ENCODE data around the gene MYL10.
A peak's percentile ranks its signal among the peaks of the same experiment; 100 is the strongest.

MYL10 gene

DNA sequence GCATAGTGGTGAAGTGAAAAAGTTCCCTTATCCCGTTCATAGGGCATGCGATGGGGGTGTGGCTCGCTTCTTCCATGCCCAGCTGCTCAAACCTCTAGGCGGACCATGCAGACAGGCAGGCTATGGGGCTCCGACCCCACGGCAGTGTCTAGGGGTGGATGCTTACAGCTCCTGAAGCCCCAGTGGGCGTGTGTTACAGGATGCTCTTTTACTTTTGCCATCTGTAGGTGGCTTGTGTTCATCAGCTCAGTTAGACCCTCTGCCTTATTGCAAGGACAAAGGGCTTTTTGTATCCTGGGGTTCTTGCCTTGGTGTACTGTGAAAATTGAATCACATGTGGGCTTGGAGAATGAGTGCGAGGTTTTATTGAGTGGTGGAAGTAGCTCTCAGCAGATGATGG is at the start of gene MYL10:
Gene MYL10 (minus strand): TSS at position 126 of the 400 bp plus-strand sequence. CDS start 178 bp downstream, outside the sequence.
- peak; percentile 21 for DNase-seq

DNA sequence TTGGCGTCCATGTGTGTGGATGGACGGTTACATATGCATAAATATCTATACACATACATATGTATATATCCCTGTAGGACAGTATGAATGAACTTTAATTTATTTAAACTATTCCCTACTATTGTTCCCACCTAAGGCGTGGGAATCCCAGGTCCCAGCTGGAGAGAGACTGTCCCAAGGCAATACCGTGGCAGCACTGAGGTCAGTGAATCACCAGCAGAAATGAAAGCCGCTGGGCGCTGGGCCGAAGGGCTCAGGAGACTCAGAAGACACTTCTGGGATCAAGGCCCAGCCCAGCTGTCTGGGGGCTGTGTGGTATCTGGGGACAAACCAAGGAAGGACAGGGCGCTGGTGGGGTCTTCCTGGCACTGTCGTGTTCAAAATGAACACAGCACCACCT is 49.6 kb upstream of the MYL10 start:
- DNase-seq: no peak

DNA sequence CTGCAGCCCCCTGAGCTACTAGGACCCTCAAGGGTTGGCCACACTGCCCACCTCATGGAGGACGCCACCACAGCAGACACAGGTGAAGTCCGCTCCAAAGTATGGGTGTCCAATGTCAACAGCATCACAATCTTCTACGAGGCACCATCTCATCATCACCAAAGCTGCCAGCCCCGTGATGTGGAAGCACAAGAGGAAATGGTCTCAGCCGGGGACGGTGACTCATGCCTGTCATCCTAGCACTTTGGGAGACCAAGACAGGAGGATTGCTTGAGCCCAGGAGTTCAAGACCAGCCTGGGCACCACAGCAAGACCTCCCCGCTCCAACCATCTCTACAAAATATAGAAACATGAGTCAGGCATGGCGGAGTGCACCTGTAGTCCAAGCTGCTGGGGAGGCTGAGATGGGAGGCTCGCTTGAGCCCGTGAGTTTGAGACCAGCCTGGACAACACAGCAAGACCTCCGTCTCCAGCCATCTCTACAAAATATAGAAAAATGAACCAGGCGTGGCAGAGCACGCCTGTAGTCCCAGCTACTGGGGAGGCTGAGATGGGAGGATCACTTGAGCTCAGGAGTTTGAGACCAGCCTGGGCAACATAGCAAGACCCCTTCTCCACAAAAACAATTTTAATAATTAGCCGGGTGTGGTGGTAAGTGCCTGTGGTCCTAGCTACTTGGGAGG is 48.8 kb upstream of the MYL10 start:
- DNase-seq: no peak

GRCh38 chr7:101677391-101677790 is 48.3 kb upstream of the MYL10 start:
- no peak for DNase-seq

DNA sequence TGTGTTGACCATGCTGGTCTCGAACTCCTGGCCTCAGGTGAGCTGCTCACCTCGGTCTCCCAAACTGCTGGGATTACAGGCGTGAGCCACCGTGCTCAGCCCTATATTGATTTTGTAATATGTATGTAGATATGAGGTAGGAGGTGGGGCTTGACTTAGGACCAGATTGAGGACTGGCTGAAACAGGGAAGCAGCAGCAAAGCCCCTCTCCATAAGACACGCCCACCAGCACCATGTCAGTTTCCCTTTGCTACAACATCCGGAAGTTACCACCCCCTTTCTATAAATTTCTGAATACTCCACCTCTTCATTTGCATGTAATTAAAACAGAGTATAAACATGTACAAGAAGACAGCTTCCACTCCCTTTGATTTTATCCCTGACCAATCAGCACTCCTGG is 47.9 kb upstream of the MYL10 start:
- DNase-seq: peak; percentile 17

- DNase-seq: no peak
Observed at GRCh38 chr7:101676062-101676598, 47.0 kb upstream of the MYL10 start.

DNA sequence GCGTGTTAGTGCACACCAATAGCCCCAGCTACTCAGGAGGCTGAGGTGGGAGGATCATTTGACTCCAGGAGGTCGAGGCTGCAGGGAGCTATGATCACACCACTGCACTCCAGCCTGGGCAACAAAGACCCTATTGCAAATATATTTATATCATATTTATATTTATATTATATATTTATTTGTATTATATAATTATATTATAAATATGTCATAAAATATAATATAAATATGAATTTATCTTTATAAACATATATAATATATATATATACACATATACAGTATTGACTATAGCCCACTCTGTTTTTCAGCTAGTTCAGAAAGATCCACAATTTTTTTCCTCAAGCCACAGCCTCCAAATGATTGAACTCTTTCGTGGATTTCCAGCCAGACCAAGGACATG is 45.3 kb upstream of the MYL10 start:
- no peak for DNase-seq

DNA sequence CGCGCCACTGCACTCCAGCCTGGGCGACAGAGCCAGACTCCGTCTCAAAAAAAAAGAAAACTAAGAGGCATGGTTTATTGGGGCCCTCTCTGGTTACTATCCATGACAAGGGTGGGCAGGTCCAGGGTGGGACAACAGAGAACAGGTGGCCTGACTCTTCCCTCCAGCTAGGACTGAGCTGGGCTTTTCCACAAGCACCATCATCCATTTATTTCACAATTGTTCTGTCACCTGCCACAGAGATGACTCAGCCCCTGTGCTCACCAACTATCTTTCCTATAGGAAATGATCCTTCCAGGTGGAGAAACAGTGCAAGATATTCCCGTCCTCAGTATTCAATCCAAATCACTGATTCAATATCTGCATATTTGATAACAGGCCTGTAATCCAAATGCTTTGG is 44.9 kb upstream of the MYL10 start:
- DNase-seq: no peak

- no peak for DNase-seq
Observed at GRCh38 chr7:101673315-101673714, 44.2 kb upstream of the MYL10 start.

DNA sequence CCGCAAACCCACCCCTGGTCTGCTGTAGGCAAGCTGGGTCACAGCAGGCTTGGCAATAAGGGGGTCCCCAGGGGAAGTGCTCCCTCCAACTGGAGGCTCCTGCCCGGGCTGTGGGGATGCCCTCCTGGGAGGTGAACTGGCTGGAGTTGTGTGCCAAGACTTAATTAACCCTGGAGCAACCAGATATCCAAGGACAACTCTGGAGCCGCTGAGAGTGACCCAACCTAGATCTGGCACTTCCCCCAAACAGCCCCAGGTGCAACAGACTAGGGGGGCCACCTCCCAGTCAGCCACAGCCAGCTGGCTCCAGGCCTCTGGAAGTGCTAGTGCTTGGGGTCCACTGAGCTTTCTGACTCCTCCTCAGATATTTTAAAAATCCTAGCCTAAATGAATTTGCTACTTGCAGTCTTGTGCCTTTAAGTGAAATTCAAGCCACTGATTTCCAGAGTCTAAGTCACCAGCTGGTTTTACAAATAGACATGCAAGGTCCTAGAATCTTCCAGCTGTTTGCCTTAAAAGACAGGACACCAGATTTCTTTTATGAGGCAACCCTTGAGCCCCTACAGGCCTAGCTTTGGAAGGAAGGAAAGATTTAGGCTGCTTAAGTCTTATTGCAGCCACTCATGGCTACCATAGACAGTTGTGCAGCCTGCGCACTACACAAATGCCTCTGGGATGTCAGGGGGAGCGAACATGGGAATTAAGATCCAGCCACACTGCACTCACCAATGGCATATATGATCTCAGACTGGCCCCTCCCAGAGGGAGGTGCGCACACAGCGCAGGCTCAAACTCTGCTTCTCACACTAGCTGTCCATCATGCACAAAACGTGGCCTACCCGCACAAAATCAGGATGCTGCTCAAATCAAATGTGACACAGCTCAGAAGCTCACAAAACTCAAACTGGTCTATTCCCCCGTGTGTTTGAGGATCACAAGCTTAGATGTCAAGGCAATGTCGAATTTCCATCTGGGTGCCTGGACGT is 42.6 kb upstream of the MYL10 start:
- DNase-seq: peak; percentile 67

DNA sequence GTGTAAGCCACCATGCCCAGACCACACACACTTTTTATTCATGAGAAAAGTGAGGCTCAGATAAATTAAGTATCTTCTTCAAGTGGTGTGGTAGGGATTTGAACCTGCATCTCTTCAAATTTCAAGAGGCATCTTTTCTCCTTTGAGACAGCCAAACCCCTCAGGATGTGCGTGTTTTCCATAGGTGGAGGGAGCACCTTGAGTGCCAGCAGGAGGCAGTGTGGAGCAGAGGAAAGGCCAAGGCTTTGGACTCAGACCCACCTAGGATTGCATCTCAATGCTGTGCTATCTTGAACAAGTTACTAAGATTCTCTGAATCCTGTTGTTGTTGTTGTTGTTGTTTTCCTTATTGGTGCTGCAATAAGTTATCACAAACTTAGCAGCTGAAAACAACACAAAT is 40.2 kb upstream of the MYL10 start:
- no peak for DNase-seq

- DNase-seq: no peak
Observed at GRCh38 chr7:101668726-101669125, 39.6 kb upstream of the MYL10 start.

DNA sequence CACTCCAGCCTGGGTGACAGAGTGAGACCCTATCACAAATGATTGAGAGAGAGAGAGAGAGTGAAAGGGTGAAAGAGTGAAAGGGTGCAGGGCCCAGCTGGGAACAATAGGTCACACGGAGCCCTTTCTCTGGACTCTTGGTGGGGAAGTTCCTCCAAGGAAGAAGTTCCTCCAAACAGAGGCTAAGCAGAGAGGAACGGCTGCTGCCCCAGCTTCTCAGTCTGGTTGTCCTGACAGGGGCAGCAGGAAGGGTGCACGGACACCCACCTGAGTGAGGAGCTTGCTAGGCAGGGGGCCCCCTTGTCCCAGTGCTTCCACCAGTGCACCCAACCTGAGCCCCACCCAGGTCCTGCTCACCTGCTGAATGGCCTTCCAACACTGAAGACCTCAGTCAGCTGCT is 38.8 kb upstream of the MYL10 start:
- no peak for DNase-seq

DNA sequence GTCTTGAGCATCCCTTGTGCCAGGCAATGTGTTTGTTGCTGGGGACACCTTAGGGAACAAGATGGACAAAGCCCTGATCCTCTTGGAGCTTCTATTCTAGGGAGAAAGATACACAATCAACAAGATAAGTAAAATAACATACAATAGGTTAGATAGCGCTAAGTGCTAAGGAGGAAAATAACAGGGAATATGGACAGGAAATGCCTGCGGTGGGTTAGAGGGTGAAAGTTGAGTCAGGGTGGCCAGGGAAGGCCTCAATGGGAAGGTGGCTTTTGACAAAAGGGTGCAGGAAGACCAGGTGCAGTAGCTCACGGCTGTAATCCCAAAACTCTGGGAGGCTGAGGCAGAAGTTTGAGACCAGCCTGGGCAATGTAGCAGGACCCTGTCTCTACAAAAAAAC is 38.3 kb upstream of the MYL10 start:
- DNase-seq: no peak

DNA sequence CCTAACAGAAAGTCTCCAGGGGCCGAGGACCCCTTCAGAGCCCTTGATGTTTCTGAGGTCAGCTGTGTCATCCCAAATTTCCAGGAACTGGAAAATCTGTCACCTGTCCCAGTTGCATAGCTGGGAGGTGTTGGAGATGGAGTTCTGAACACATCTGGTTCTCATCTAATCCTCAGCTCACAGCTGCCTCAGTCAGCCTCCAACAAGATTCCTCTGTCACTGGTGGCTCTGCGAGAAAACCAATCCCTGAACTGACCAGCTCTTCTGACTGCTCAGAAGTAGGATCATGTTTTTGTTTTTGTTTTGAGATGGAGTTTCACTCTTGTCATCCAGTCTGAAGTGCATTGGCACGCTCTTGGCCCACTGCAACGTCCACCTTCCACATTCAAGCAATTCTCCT is 37.6 kb upstream of the MYL10 start:
- no peak for DNase-seq

DNA sequence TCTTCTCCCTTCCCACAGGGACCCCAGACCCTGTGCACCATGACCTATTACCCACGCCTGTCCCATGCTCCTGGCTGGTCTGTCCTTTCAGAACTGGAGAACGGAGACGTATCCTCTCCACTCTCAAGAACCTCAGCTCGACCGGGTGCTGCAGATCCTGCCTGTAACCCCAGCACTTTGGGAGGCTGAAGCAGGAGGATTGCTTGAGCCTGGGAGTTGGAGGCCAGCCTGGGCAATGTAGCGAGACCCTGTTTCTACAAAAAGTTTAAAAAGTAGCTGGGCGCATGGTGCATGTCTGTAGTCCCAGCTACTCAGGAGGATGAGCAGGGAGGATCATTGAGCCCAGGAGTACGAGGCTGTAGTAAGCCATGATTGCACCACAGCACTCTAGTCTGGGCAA is 37.2 kb upstream of the MYL10 start:
- no peak for DNase-seq

- no peak for DNase-seq
Observed at GRCh38 chr7:101664893-101665471, 35.9 kb upstream of the MYL10 start.

DNA sequence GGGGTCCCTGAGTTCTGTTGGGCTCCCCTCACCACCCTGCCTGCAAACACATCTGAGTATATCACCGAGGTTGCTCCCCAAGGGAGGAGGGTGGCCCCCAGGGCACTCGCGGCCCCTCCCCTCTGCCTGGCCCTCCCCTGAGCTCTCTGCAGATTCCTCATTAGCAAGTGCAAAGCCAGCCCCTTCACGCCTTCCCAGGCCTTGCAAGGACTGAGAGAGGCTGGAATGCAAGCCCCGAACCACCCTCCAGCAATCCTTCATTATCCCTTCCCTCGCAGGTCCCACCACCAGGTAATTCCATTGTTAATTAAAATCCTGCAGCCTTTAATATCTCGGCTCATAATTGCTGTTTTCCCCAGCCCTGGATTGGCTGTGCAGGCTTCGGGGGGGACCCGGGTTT is 35.3 kb upstream of the MYL10 start:
- no peak for DNase-seq

DNA sequence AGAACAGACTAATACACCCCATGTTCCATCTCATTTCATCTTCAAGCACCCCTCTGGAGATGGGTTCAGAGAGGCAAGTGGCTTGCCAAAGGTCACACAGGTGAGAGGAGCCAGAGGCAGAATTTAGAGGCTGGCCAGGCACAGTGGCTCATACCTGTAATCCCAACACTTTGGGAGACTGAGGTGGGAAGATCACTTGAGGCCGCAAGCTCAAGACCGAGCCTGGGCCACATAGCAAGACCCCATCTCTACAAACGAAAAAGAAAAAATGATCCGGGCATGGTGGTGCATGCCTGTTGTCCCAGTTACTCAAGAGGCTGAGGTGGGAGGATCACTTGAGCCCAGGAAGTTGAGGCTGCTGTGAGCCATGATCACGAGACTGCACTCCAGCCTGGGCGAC is 34.7 kb upstream of the MYL10 start:
- no peak for DNase-seq

DNA sequence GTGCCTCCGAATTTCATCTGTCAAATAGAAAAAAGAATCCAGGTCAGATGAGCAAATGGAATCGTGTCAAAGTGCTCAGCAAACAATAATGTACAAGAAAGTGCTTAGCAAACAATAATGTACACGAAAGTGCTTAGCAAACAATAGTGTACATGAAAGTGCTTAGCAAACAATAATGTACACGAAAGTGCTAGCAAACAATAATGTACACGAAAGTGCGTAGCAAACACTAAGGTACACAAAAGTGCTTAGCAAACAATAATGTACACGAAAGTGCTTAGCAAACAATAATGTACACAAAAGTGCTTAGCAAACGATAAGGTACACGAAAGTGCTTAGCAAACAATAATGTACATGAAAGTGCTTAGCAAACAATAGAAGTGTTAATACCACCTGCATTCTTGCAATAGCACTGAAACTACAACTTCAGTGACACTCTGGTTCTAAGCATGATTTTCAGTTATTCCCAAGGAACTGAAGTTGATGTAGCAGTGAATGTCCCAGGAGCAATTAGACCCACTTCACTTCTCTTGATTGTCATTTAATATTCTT is 33.4 kb upstream of the MYL10 start:
- DNase-seq: no peak

- no peak for DNase-seq
Observed at GRCh38 chr7:101659706-101660105, 30.6 kb upstream of the MYL10 start.

- DNase-seq: no peak
Observed at GRCh38 chr7:101657171-101657570, 28.1 kb upstream of the MYL10 start.

DNA sequence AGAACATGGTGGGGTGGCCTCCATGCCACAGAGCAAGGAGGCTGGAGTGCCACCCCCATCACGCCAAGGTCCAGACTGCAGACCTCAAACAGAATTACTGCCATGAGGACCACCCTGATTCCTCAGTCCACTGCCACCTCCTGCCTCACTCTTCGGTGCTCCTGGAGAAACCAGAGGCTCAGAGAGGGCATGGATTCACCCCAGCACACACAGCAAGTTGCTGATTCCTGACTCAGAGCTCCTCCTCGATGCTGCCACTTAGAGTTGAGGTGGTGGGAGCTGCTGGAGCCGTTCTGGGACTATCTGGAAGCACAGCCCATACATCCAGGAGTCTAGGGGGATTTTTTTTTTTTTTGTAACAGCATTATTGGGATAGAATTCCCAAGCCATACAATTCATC is 22.0 kb upstream of the MYL10 start:
- DNase-seq: no peak
